Suprapubic skin (tissue), 4 donors: ENCODE data around the gene KIAA1328.

Experiments used
- EP300 ChIP-seq: sonication (generic); formaldehyde crosslinking; IDR thresholded peaks from one replicate; pipeline ENCODE4 v1.6.1; 2017; ENCODE audit warnings: antibody characterized with exemption
- POLR2A ChIP-seq, 2 donors: fragments of 450-650 bp; IDR thresholded peaks; one replicate each; pipeline ENCODE4 v1.6.1; 2017; ENCODE audit warnings: antibody characterized with exemption in 2 of 2, mild to moderate bottlenecking in 2 of 2, moderate library complexity in 2 of 2
- POLR2AphosphoS5 ChIP-seq, 3 donors: sonication (generic); formaldehyde crosslinking; IDR thresholded peaks; one replicate each; pipeline ENCODE4 v1.6.1; 2017; ENCODE audit warnings: antibody characterized with exemption in 3 of 3
- TF ChIP-seq, protein P1 (sequence below), 2 donors: fragments of 200-600 bp in 1 of 2; fragments of 450-650 bp in 1 of 2; sonication (generic) in 1 of 2; IDR thresholded peaks; one replicate each; pipeline ENCODE4 v1.5.1; 2016 to 2019; ENCODE audit warnings: antibody characterized with exemption in 2 of 2, mild to moderate bottlenecking in 1 of 2, moderate library complexity in 1 of 2

DNA sequence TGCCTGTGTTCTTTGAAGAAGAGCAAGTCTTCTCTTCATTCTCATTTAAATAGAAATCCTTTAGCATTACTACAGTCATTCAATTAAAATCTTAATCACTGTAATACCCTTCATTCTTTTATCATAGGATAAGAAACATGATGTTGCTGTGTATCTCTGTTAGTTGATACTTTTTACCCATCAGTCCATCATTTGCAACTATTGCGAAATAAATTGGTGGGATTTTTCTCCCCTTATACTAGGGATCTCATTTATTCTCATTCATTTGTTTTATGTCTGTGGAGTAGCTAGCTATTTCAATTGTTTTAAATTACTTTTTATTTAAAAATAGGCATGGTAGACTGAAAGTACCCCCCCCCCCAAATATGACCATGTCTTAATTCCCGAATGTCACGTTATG, 235.3 kb downstream of the KIAA1328 start:
- TF ChIP-seq, protein P1, sequence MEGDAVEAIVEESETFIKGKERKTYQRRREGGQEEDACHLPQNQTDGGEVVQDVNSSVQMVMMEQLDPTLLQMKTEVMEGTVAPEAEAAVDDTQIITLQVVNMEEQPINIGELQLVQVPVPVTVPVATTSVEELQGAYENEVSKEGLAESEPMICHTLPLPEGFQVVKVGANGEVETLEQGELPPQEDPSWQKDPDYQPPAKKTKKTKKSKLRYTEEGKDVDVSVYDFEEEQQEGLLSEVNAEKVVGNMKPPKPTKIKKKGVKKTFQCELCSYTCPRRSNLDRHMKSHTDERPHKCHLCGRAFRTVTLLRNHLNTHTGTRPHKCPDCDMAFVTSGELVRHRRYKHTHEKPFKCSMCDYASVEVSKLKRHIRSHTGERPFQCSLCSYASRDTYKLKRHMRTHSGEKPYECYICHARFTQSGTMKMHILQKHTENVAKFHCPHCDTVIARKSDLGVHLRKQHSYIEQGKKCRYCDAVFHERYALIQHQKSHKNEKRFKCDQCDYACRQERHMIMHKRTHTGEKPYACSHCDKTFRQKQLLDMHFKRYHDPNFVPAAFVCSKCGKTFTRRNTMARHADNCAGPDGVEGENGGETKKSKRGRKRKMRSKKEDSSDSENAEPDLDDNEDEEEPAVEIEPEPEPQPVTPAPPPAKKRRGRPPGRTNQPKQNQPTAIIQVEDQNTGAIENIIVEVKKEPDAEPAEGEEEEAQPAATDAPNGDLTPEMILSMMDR (IDR thresholded peaks at IDR 0.05): no peak
- TF ChIP-seq EP300 (no peak), POLR2A (IDR thresholded peaks at IDR 0.05) (no peak), POLR2AphosphoS5 (IDR thresholded peaks at IDR 0.05) (no peak)
